Calu3 (cell line): ENCODE results near the gene VWA8. TPM values are rescaled to one million over a fixed set of nuclear protein-coding genes. Genes with fewer than 3 reads are reported as not detected.
A peak's percentile ranks its signal among the peaks of the same experiment; 100 is the strongest.

ENCODE experiments used
- BruUV-seq: library from RNA; stranded (reverse); fragments of 400-500 nt; replicated peaks from 2 replicates; lab custom pipeline; 2021; lab: Mats Ljungman, UMichigan
- CTCF ChIA-PET: fragments of 300-600 bp; sonication (Branson Sonifier 250); formaldehyde crosslinking; loops from one replicate; lab custom pipeline; 2022; ENCODE audit warnings: antibody characterized with exemption; lab: Charles Lee
- DNase-seq: peaks from one replicate; pipeline ENCODE4 v3.0.0; 2022
- H3K27ac Mint-ChIP-seq: one replicate; pipeline ENCODE4 v1.8.0; 2022; ENCODE audit warnings: mixed read lengths; ENCODE audit not compliant: unreplicated experiment
- H3K27me3 Mint-ChIP-seq: one replicate; pipeline ENCODE4 v1.8.0; 2022; ENCODE audit warnings: mixed read lengths; ENCODE audit not compliant: unreplicated experiment
- H3K36me3 Mint-ChIP-seq: one replicate; pipeline ENCODE4 v1.8.0; 2022; ENCODE audit warnings: mild to moderate bottlenecking, moderate library complexity, mixed read lengths; ENCODE audit not compliant: insufficient read depth, unreplicated experiment
- H3K4me1 Mint-ChIP-seq: one replicate; pipeline ENCODE4 v1.8.0; 2022; ENCODE audit warnings: mild to moderate bottlenecking, low read depth, mixed read lengths; ENCODE audit not compliant: unreplicated experiment
- H3K4me3 Mint-ChIP-seq: one replicate; pipeline ENCODE4 v1.8.0; 2022; ENCODE audit warnings: mild to moderate bottlenecking, low read depth, moderate library complexity, mixed read lengths; ENCODE audit not compliant: unreplicated experiment
- H3K9me3 Mint-ChIP-seq: one replicate; pipeline ENCODE4 v1.8.0; 2022; ENCODE audit warnings: low read depth, mixed read lengths; ENCODE audit not compliant: unreplicated experiment
- CTCF ChIP-seq: fragments of 200-600 bp; IDR thresholded peaks from one replicate; pipeline ENCODE4 v1.8.0; 2022; ENCODE audit warnings: antibody characterized with exemption; ENCODE audit not compliant: unreplicated experiment
- intact Hi-C: fragments of 100-400 bp; cut with micrococcal nuclease; formaldehyde crosslinking; loops from one replicate; pipeline ENCODE4 v1.10.0; 2022; ENCODE audit not compliant: unreplicated experiment
- total RNA-seq: library from RNA; stranded (reverse); gene quantifications from 2 replicates; pipeline ENCODE4 v1.2.3, GENCODE V29; 2022

Gene VWA8
- total RNA-seq, 1 experiment from 2014 or later = 15.2 TPM

GRCh38 chr13:41767801-41768200 lies 193.1 kb downstream of the VWA8 start:
- BruUV-seq = no TSS peak
- H3K4me3 Mint-ChIP-seq = no peak overlapping the region
- no peaks in the 10 kb centered on the region for H3K9me3 Mint-ChIP-seq
- DNase-seq = peak; percentile 1
- H3K4me1 Mint-ChIP-seq = no peaks in the 10 kb centered on the region
- no peak for TF ChIP-seq CTCF
- H3K27ac Mint-ChIP-seq = no peak overlapping the region
- CTCF ChIA-PET = no interaction called here
- H3K36me3 Mint-ChIP-seq = no peaks in the 10 kb centered on the region
- intact Hi-C loops = no loop called here
- H3K27me3 Mint-ChIP-seq = no peaks in the 10 kb centered on the region

- Mint-ChIP-seq H3K36me3 (no peaks in the 10 kb centered on the region), H3K9me3 (no peaks in the 10 kb centered on the region)
- CTCF ChIA-PET = no interaction called here
These were observed 194.5 kb downstream of the VWA8 start for GRCh38 chr13:41766439-41766838.

GRCh38 chr13:41765813-41766212 lies 195.1 kb downstream of the VWA8 start:
- Mint-ChIP-seq H3K9me3 (no peaks in the 10 kb centered on the region), H3K36me3 (no peaks in the 10 kb centered on the region), H3K4me1 (no peaks in the 10 kb centered on the region), H3K27ac (no peak overlapping the region), H3K4me3 (no peak overlapping the region), H3K27me3 (no peaks in the 10 kb centered on the region)
- CTCF ChIA-PET = no interaction called here
- DNase-seq = no peak
- no TSS peak for BruUV-seq
- intact Hi-C loops = no loop called here
- TF ChIP-seq CTCF = no peak

More at GRCh38 chr13:41766439-41766838, 194.5 kb downstream of the VWA8 start:
- no peaks in the 10 kb centered on the region for H3K4me1 Mint-ChIP-seq
- no peak for TF ChIP-seq CTCF
- intact Hi-C loops = no loop called here
- H3K27me3 Mint-ChIP-seq = no peaks in the 10 kb centered on the region
- no peak for DNase-seq
- no TSS peak for BruUV-seq
- no peak overlapping the region for H3K27ac Mint-ChIP-seq
- H3K4me3 Mint-ChIP-seq = no peak overlapping the region

- Mint-ChIP-seq H3K36me3 (no peaks in the 10 kb centered on the region), H3K9me3 (no peaks in the 10 kb centered on the region), H3K27me3 (no peaks in the 10 kb centered on the region), H3K4me1 (no peaks in the 10 kb centered on the region), H3K27ac (no peak overlapping the region), H3K4me3 (no peak overlapping the region)
- no peak for TF ChIP-seq CTCF
- no peak for DNase-seq
- no TSS peak for BruUV-seq
- CTCF ChIA-PET = no interaction called here
- intact Hi-C loops = no loop called here
These were observed 195.9 kb downstream of the VWA8 start for GRCh38 chr13:41765020-41765419.
